Nephron progenitor cell (in vitro differentiated cells): ENCODE data around the gene RAX2.

Source experiments
- DNase-seq: peaks from one replicate; pipeline ENCODE4 v3.0.0; 2021
- H3K27ac Mint-ChIP-seq: 2 replicates; pipeline ENCODE4 v1.8.0; 2021; ENCODE audit warnings: mild to moderate bottlenecking, moderate library complexity, mixed read lengths
- H3K27me3 Mint-ChIP-seq: 2 replicates; pipeline ENCODE4 v1.8.0; 2021; ENCODE audit warnings: mild to moderate bottlenecking, low read depth, mixed read lengths; ENCODE audit not compliant: poor library complexity
- H3K36me3 Mint-ChIP-seq: 2 replicates; pipeline ENCODE4 v1.8.0; 2021; ENCODE audit warnings: low read depth, mixed read lengths
- H3K4me1 Mint-ChIP-seq: 2 replicates; pipeline ENCODE4 v1.8.0; 2021; ENCODE audit warnings: mixed read lengths
- H3K4me3 Mint-ChIP-seq: 2 replicates; pipeline ENCODE4 v1.8.0; 2021; ENCODE audit warnings: mild to moderate bottlenecking, moderate library complexity, mixed read lengths
- H3K9me3 Mint-ChIP-seq: 2 replicates; pipeline ENCODE4 v1.8.0; 2021; ENCODE audit warnings: mild to moderate bottlenecking, moderate library complexity, mixed read lengths
- TF ChIP-seq, protein P1 (sequence below): fragments of 200-600 bp; sonication (generic); IDR thresholded peaks from 2 replicates; pipeline ENCODE4 v1.5.0; 2021; ENCODE audit warnings: antibody characterized with exemption

Gene RAX2

DNA sequence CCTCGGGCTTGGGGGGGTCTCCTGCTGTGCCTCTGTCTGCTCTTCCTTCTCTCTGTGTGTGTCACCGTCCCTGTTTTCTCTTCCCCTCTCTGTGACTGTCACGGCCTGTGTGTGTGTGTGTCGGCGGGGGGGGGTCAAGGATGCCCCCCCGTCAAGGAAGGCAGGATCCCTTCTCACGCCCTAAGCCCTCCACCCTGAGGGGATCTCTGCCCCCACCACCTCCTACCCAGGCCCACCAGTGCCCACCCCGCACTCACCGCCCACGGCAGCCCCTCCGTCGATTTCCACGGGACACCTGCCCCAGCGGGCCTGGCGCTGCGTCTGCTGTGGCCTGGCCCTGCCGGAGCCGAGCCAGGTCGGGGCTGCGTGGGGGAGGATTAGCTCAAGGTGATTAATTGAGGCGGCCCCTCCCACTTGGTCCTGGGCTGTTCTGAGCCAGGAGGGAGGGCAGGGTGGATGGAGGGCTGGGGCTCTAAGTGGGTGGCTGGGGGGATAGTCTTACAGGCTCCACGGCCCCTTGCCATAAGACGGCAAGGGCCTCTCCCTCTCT, at the start of gene RAX2:
Gene RAX2 (minus strand): TSS at position 323 of the 550 bp plus-strand sequence. CDS start 486 bp downstream, outside the sequence.
- Mint-ChIP-seq H3K27ac (peak within 1 kb of the TSS; percentile 77), H3K4me3 (peak within 1 kb of the TSS; percentile 47), H3K27me3 (peaks cover 4% of the 10 kb centered on the region), H3K4me1 (peaks cover 42% of the 10 kb centered on the region), H3K36me3 (peaks cover 5% of the 10 kb centered on the region), H3K9me3 (no peaks in the 10 kb centered on the region)
- TF ChIP-seq, protein P1, sequence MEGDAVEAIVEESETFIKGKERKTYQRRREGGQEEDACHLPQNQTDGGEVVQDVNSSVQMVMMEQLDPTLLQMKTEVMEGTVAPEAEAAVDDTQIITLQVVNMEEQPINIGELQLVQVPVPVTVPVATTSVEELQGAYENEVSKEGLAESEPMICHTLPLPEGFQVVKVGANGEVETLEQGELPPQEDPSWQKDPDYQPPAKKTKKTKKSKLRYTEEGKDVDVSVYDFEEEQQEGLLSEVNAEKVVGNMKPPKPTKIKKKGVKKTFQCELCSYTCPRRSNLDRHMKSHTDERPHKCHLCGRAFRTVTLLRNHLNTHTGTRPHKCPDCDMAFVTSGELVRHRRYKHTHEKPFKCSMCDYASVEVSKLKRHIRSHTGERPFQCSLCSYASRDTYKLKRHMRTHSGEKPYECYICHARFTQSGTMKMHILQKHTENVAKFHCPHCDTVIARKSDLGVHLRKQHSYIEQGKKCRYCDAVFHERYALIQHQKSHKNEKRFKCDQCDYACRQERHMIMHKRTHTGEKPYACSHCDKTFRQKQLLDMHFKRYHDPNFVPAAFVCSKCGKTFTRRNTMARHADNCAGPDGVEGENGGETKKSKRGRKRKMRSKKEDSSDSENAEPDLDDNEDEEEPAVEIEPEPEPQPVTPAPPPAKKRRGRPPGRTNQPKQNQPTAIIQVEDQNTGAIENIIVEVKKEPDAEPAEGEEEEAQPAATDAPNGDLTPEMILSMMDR: no peak
- DNase-seq: peak; percentile 68

DNA sequence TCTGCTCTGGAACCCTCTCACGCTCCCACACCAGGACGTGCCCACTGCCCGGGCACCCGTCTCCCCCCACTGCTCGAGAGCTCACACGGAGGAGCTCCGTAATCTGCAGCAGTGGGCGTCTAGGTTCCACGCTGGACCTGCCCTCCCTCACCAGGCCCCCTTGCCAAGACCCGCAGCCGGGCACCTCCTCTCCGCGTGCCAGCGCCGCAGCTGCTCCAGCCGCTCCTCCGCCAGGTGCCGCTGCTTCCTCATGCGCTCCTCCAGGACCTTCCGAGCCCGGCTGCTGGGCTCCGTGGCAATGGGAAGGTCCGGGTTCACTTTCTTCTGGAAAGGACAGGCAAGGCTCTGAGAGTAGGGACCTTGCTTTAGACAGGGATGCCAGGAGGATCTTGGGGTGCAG, 49.1 kb upstream of the RAX2 start:
- Mint-ChIP-seq H3K9me3 (no peaks in the 10 kb centered on the region), H3K4me1 (peaks cover 20% of the 10 kb centered on the region), H3K27ac (no peak overlapping the region), H3K36me3 (no peaks in the 10 kb centered on the region), H3K27me3 (peaks cover 3% of the 10 kb centered on the region), H3K4me3 (no peak overlapping the region)
- TF ChIP-seq, protein P1: no peak
- no peak for DNase-seq

DNA sequence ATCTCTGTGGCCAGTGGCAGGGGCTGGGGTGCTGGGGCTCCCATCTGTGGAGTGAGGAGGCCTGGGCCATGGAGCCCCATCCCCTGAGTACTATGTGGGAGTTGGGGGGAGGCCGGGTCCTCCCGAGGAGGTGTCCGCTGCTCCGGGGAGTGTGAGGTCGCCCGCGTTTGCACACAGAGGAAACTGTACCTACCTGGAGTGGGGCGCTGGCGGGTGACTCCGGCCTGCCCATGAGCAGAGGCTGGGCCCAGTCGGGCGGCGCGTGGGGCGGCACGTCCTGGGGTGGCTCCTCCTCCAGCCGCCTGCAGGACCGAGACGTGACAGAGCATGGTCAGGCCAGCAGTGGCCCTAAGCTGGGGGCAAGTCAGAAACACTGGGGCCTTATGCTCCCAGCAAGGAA, 48.0 kb upstream of the RAX2 start:
- Mint-ChIP-seq H3K4me1 (peaks cover 15% of the 10 kb centered on the region), H3K27ac (no peak overlapping the region), H3K9me3 (no peaks in the 10 kb centered on the region), H3K27me3 (peaks cover 3% of the 10 kb centered on the region), H3K36me3 (no peaks in the 10 kb centered on the region), H3K4me3 (no peak overlapping the region)
- DNase-seq: no peak
- TF ChIP-seq, protein P1: no peak

DNA sequence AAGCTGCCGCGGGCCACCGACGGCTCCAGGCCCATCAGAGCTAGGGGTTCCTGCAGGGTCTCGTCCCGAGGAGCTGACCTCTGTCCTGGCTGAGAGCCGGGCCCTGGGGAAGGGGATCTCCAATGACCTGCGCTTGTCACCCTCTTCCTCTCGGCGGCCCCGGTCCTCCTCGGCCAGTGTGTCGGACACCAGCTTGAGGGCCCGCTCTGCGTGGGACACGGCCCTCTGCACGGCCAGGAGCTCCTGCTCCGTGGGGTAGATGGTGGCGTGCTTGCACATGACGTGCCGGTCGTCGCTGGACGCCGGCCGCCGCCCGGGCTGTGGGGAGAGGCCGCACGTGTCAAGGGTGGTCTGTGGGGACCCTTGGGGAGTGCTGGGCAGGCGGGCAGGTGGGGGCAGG, 46.9 kb upstream of the RAX2 start:
- TF ChIP-seq, protein P1: no peak
- H3K4me3 Mint-ChIP-seq: no peak overlapping the region
- peaks cover 3% of the 10 kb centered on the region for H3K27me3 Mint-ChIP-seq
- DNase-seq: no peak
- H3K27ac Mint-ChIP-seq: no peak overlapping the region
- H3K4me1 Mint-ChIP-seq: peaks cover 15% of the 10 kb centered on the region
- H3K9me3 Mint-ChIP-seq: no peaks in the 10 kb centered on the region
- no peaks in the 10 kb centered on the region for H3K36me3 Mint-ChIP-seq

DNA sequence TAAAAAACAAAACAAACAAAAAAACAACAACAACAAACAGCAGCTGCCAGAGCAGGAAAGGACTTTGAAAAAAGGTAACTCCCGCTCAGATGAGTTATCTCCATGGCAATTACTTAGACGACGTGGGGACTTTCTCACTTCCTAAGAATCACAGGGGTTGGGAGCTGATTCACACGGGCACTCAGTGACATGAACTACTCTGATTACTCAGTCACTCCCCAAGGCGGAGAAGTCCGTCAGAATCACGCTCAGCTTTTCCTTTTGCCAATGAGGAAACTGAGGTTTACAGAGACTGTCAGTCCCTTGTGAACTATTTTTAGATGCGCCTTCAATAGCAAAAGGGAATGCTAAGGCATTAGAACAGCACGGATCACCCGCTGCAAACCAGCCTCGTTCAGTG, 46.4 kb upstream of the RAX2 start:
- Mint-ChIP-seq H3K27ac (no peak overlapping the region), H3K4me3 (no peak overlapping the region), H3K27me3 (peaks cover 3% of the 10 kb centered on the region), H3K36me3 (no peaks in the 10 kb centered on the region), H3K4me1 (peaks cover 12% of the 10 kb centered on the region), H3K9me3 (no peaks in the 10 kb centered on the region)
- TF ChIP-seq, protein P1: no peak
- no peak for DNase-seq

DNA sequence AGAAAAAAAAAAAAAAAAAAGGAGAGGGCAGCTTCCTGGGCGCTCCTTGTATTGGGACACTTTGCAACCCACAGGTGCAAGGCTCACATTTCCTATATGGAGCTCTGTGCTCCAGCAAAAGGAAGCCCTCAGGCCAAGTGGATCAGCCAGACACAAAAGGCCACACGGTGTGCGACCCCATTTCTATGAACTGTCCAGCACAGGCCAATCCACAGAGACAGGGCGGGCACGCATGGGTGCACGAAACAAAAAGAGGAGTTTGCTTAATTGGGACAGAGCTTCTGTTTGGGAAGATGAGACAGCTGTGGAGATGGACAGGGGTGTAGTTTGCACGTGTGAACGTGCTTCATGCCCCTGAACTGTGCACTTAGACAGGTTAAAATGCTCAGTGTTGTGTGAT, 45.7 kb upstream of the RAX2 start:
- Mint-ChIP-seq H3K27me3 (no peaks in the 10 kb centered on the region), H3K36me3 (no peaks in the 10 kb centered on the region), H3K9me3 (no peaks in the 10 kb centered on the region), H3K4me1 (peaks cover 11% of the 10 kb centered on the region), H3K4me3 (peak overlapping the region; percentile 30), H3K27ac (no peak overlapping the region)
- no peak for DNase-seq
- TF ChIP-seq, protein P1: no peak
